C4-2B (cell line): Measurements from ENCODE around the gene UNKL.

Experiments
- CTCF ChIP-seq: fragments of 450-650 bp; conservative IDR thresholded peaks from 2 replicates; pipeline ENCODE4 v1.5.1; 2017; ENCODE audit warnings: mild to moderate bottlenecking
- ZFX ChIP-seq: fragments of 450-650 bp; IDR thresholded peaks from 2 replicates; pipeline ENCODE4 v1.6.1; 2017

GRCh38 chr16:1401758-1402154 lies 12.7 kb downstream of the UNKL start:
- no peak for TF ChIP-seq ZFX
- TF ChIP-seq CTCF: no peak
